Endometrial microvascular endothelial cells (primary cell): Measurements from ENCODE around the gene TMIGD1. TPM values are rescaled to one million over a fixed set of nuclear protein-coding genes. Genes with fewer than 3 reads are reported as not detected.

ENCODE experiments used
- in situ Hi-C: cut with HindIII; loops from 2 replicates; pipeline ENCODE4 v1.10.0; 2017; ENCODE audit warnings: low sequenced_read_pairs, low pct_unique_long_range_greater_than_20kb; ENCODE audit errors: inconsistent ontology term
- total RNA-seq: library from RNA; depleted of rRNA; stranded (reverse); fragments of >200 nt; gene quantifications from one replicate; pipeline ENCODE4 v1.2.3, GENCODE V29; 2015; ENCODE audit errors: inconsistent ontology term

TMIGD1 gene
- total RNA-seq, 1 donor from 2014 or later: not detected

DNA sequence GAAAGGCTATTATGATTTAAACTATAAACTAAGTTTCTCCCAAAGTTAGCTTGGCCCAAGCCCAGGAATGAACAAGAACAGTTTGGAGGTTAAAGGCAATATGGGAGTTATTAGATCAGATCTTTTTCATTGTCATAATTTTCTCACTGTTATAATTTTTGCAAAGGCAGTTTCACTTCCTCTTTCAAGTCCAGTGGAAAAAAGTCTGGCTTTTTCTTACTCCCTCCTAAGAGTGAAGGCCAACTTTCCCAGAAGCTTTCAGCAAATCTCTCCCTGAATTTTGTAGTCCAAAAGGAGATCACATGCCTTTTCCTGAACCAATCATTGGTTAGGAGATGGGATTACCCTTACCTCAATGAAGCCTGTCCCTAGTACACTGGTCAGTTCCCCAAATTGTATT, 33.0 kb downstream of the TMIGD1 start:
- in situ Hi-C loops: no loop called here

DNA sequence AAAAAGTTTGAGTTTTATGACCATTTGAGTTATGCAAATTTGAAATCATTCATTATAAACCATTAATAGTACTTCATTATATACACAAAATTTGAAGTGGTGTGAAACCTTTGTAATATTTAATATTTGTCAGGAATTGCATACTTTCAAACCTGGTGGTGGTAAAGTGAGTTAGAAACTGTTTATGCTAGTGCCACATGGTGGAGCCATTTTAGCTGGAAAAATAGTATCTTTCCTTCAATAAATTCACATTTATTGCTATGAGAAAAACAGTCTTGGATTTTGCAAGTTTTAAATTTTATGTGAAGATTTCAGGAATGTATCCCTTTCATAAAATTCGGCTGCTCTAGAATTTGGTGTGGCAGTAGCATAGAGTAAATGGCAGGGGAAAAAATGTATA, 34.9 kb downstream of the TMIGD1 start:
- in situ Hi-C loops: no loop called here

DNA sequence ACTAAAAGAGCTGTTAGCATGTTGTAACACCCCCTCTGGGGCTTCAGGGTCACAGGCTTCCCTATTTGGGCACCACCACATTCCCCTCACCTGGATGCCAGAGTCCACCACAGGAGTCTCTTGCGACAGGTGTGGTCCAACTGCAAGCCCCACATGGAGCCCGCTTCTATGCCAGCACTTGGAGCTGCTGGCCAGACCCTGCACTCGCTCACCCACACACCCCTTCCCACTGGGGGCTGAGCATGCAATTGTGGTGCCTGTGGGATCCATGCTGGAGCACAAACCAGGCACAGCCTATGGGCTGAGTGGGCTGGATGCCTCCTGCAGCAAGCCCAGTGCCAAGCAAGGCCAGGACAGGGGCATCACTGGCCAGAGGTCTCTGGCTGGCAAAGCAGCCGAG, 36.1 kb downstream of the TMIGD1 start:
- in situ Hi-C loops: no loop called here

DNA sequence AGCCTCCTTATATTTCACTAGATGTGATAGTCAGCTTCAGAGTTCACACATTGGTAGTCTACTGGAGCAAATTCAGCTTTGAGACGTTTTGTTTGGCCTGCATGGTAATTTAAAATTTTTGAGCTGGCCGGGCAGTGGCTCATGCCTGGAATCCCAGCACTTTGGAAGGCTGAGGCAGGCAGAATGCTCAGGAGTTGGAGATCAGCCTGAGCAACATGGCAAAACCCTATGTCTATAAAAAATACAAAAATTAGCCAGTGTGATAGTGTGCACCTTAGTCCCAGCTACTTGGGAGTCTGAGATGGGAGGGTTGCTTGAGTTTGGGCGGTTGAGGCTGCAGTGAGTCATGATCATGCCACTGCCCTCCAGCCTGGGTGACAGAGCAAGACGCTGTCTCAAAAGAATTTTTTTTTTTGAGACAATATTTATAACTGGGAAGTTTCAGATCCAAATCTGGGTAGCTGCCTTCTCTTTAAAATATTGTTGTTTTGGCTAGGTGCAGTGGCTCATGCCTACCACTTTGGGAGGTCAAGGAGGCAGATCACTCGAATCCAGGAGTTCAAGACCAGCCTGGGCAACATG, 37.3 kb downstream of the TMIGD1 start:
- in situ Hi-C loops: no loop called here

DNA sequence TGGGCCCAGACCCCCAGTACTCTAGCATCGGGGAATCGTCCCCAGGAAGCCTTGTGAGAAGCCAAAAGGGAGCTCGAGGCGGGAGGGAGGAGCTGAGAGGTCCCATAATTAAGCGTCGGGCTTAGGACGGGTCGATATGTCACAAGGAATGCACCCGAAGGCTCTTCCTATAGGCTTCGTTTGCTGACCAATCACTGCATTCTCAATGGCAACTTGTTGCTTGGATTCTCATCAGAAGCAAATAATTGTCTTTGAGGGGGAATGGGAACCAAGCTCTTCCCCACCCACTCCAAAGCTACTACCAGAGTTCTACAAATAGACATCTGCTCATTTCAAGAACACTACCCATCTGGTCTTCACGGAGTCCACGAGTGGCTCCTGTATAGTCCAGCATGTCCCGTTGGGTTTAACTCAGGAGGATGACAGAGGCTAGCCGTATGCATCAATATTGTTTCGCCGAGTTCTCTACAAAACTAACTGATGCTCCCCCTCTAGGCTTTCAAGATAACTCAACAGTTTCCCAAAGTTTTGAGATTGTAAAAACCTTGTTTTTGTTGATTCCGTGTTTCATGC, 41.5 kb downstream of the TMIGD1 start:
- in situ Hi-C loops: no loop called here

DNA sequence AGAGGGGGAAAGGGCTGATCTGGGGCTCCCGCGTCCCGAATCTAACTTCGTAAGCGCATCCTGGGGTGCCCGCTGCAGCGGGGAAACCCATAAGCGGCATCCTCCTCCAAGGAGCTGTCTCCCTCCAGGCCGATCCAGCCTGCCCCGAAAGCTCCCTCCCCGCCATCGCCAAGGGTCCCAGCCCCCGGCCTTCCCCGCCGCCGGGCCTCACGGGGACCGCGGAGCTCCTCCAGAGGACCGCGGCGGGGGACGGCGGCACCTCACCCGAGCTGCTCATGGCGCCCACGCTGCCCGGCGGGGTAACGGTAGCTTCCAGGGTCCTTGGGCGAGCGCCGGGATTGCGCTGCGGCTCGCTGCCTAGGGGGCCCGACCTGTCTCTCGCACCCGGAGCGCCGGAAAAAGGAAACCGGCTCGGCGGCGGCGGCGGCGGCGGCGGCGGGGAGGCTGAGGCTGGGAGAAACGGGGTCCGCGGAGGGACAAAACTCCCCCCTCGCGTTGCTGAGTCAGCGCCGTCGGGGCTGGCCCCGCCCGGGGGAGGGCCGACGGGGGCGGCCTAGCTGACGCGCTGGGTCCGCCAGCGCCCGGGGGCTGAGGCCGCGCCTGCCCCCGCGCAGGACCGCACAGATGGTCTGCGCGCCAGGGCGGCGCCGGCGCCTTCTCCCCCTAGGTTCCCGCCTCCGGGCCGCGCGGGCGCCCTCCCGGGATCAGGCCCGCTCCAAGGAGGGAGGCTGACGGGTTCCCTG, 42.1 kb downstream of the TMIGD1 start, which contains the start of gene BLMH:
Gene BLMH, minus strand, starts transcription at position 402 of the 743 bp plus-strand sequence. Its CDS starts 125 bp downstream, at position 277.
- in situ Hi-C loops: no loop called here

DNA sequence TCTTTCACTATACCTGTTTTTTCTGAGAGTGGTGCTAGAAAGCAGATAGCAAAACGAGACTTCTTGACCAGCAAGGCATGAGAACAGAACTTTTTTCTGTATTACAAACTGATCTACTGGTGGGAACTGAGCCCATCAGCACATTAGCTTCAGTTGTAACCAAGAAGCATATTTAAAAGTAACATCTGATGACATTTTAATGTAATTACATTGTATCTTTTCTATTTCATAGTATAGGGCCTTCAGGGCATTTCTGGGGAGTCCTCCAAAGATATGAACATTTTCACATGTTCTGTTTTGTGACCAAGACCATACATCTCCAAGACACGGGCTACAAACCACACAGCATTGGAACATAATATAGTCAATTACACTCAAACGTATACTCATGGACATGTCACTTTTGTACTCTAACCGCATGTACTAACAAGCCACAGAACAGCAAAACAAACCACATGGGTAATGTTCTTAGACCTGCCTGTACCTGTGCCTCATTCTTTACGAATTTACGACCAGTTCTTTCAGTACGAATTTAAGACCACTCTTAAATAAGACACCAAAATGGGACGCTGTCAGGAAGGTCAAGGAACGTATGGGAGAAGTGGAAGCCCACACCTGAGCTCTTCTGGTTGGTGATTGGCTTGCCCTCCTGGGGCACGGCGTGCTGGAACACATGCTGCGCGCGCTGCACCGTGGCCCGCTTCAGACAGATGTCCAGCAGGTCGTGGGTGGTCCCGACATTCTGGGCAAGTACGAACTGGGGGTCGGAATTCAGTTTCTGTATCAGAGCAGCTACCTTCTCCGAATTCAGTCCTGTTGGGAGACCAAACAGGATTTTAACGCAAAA, 42.9 kb downstream of the TMIGD1 start:
- in situ Hi-C loops: no loop called here

DNA sequence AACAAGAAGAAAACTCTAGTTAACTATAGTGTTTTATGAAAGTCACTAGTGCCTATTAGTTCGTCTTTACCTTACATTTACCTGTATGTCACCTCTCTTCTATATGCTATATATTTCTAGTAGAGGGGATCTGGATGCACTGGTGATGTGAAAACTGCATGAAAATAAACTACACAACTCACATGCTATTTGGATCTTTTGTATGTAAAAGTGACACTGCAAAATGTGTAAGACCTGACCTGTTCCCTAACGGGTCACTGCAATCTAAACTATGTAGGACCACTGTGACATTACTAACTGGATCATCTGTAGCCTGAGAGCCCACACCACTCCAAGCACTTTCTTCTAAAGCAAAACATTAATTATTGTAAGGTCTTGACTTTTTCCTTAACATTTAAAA, 43.8 kb downstream of the TMIGD1 start:
- in situ Hi-C loops: no loop called here

DNA sequence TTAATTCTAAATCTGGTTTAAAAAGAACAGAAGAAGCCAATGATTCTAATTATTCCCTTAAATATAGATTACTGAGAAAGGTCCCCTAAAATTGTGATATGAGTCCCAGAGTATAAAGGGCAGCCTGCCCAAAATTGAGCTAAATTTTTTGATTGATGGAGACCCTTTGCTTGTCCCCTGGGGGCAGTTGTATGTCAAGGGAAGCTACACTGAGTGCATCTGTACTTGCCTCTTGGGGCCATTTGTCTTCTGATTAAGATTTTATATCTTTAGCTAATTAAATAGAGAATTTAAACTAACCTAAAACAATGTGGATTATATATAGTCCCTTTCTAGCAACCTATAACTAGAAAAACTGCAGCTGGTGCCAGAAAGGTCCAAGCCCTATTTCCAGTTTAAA, 54.7 kb downstream of the TMIGD1 start:
- in situ Hi-C loops: no loop called here

DNA sequence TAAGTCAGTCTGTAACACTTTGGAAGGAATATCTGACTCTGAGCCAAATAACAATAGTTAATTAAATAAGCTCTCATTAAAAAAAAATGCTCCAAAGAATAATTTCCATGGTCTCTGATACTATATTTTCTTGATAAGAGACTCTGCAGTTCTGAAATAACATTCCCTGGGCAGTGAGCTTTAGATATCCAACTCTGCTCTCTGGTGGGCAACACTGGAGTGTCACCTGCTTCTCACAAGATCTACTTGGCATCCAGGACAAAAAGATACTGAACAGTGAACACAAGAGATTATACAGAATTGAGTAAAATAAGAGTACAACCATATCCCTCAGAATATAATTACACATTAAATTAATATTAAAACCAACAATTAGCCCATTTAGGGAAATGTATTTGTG, 55.8 kb downstream of the TMIGD1 start:
- in situ Hi-C loops: no loop called here

DNA sequence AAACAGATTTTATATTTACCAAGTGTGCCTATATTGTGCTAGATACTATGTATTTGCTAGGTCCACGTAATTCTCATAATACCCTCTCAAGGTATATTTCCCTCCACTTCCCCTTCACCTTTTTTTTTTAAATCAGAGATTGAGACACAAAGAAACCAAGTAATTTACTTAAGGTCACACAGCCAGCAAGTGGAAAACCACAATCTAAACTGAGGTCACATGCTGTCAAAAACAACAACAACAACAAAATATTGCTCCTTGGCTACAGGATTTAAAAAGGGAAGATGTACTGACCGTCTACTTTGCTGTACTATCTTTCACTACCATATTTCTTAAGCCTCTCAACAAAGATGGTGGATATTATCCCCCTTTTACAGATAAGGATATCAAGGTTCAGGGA, 57.9 kb downstream of the TMIGD1 start:
- in situ Hi-C loops: no loop called here

DNA sequence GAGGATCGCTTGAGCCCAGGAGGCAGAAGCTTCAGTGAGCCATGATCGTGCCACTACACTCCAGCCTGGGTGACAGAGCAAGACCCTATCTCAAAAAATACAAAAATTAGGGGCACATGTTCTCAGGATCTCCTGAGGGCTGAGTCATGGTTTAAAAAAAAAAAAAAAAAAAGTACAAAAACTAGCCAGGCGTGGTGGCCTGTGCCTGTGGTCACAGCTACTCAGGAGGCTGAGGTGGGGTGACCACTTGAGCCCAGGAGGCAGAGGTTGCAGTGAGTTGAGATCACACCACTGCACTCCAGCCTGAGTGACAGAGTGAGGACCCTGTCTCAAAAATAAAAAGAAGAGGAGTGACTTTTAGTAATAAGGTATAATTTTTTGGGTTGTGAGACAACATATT, 59.0 kb downstream of the TMIGD1 start:
- in situ Hi-C loops: no loop called here

DNA sequence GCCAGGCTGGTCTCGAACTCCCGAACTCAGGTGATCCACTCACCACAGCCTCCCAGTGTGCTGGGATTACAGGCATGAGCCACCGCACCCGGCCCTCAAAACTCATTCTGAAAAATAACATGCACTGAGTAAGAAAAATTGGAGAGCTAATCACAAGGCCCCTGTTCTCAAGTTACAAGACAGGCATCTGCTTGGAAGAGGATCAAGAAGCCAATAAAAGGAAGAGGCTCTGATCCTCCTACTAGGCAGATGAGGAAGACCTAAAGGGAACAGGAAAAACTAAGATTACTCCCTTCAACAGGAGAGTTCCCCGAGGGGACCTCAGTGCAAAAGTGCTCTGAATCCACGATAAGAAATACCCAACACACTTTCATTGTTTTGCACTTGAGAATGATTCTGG, 60.5 kb downstream of the TMIGD1 start:
- in situ Hi-C loops: no loop called here

DNA sequence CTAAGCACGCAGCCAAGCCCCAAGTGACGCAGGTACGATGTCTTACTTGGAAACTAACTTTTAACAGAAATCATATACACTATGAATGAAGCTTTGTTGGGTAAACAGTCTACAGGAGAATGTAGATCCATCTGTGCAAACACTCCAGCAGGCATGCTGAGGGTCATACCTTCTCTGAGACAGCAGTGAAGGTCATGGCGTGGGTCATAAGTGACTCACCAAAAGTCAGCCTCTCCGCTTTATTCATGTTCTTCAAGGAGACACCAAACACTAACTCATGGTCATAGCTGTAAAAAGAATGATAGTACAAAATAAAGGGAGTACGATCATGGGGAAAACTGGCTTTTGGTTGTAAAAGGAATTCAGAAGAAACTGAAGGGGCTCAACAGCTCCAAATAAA, 62.8 kb downstream of the TMIGD1 start:
- in situ Hi-C loops: no loop called here

DNA sequence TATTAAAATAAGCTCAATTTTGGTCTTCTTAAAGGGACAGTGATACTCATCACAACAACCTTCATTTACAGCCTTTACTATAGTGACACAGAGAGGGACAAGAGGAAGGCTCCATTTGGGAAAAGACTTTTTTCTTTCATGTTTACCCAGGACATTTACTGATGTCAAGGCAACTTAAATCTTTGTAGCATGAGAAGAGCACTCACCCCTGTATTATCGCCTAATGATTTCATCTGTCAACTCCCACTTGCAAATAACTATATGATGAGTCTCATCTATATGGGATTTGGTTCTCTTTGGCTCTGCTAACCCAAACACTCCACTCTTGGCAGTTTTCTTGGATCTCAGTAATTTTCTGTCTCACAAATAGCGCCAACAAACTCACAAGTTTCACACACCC, 66.2 kb downstream of the TMIGD1 start:
- in situ Hi-C loops: no loop called here

Other genes with a start within 250 kb of the TMIGD1 start
- 4.3 TPM for gene NSRP1, start 217.2 kb downstream of the TMIGD1 start, total RNA-seq
- not detected for gene SLC6A4, start 98.4 kb downstream of the TMIGD1 start, total RNA-seq
- gene BLMH, start 42.1 kb downstream of the TMIGD1 start, total RNA-seq: 37.7 TPM
- 113 TPM for gene CPD, start 44.9 kb upstream of the TMIGD1 start, total RNA-seq
- gene GOSR1, start 143.4 kb upstream of the TMIGD1 start, total RNA-seq: 11.4 TPM